Measurements from ENCODE around the gene MARS2. TPM values are rescaled to one million over a fixed set of nuclear protein-coding genes. Genes with fewer than 3 reads are reported as not detected.
"Not testable (repeated sequence)": the region's sequence is repeated elsewhere in the genome, so short reads cannot be mapped to it uniquely, and the experiment has no call there.

Gene MARS2
- total and polyA plus RNA-seq, 2 donors (not counting 1 experiment from before 2014, with no cell fraction given), result 1.5 to 3.3 TPM

GRCh38 chr2:197708331-197708730 is 3.2 kb downstream of the MARS2 start:
- TF ChIP-seq CTCF (conservative IDR thresholded peaks at IDR 0.05 in 1 of 2, IDR thresholded peaks at IDR 0.05 in 1 of 2; ENCODE audit: low read depth in 1 of 2, low read length in 2 of 2), result no peak
- TF ChIP-seq EZH2 (IDR thresholded peaks at IDR 0.05; ENCODE audit: low read length, missing control alignments), result no peak
- DNase-seq (ENCODE audit: low read depth in 2 of 2), result peak; percentile 40 to 74
- Histone ChIP-seq H4K20me1 (ENCODE audit: control insufficient read depth, extremely low read depth, insufficient read depth, low read length) (no peaks in the 10 kb centered on the region), H3K4me3 (replicated peaks in 1 of 4; ENCODE audit: control extremely low read depth in 1 of 4, insufficient read depth in 1 of 4, low read depth in 3 of 4, low read length in 4 of 4) (peak overlapping the region in 3 of 4 experiments; percentile 31 to 92 (median 74)), H3K36me3 (ENCODE audit: control insufficient read depth, insufficient read depth, low read length) (no peaks in the 10 kb centered on the region), H3K27me3 (ENCODE audit: control insufficient read depth, insufficient read depth, low read length) (no peaks in the 10 kb centered on the region), H3K9ac (ENCODE audit: insufficient read depth, low read length) (no peak overlapping the region), H3K4me2 (ENCODE audit: extremely low read depth, insufficient read depth, low read length) (peak overlapping the region; percentile 98), H2AFZ (ENCODE audit: low read length) (no peak overlapping the region), H3K4me1 (ENCODE audit: control insufficient read depth, extremely low read depth, insufficient read depth, low read length) (peaks cover 8% of the 10 kb centered on the region), H3K9me3 (ENCODE audit: control insufficient read depth, insufficient read depth, low read depth, low read length) (no peaks in the 10 kb centered on the region), H3K79me2 (ENCODE audit: control insufficient read depth, insufficient read depth, low read length) (peaks cover 35% of the 10 kb centered on the region), H3K27ac (ENCODE audit: insufficient read depth, low read length) (no peak overlapping the region)

- not testable (repeated sequence) for H3K4me3 ChIP-seq (replicated peaks in 1 of 4; ENCODE audit: control extremely low read depth in 1 of 4, insufficient read depth in 1 of 4, low read depth in 3 of 4, low read length in 4 of 4); H3K27ac ChIP-seq (ENCODE audit: insufficient read depth, low read length); H3K9me3 ChIP-seq (ENCODE audit: control insufficient read depth, insufficient read depth, low read depth, low read length); H3K4me2 ChIP-seq (ENCODE audit: extremely low read depth, insufficient read depth, low read length); H3K27me3 ChIP-seq (ENCODE audit: control insufficient read depth, insufficient read depth, low read length); DNase-seq (ENCODE audit: low read depth in 2 of 2); H2AFZ ChIP-seq (ENCODE audit: low read length); H3K36me3 ChIP-seq (ENCODE audit: control insufficient read depth, insufficient read depth, low read length); H4K20me1 ChIP-seq (ENCODE audit: control insufficient read depth, extremely low read depth, insufficient read depth, low read length); H3K9ac ChIP-seq (ENCODE audit: insufficient read depth, low read length); H3K4me1 ChIP-seq (ENCODE audit: control insufficient read depth, extremely low read depth, insufficient read depth, low read length)
- H3K79me2 ChIP-seq (ENCODE audit: control insufficient read depth, insufficient read depth, low read length), result peaks cover 35% of the 10 kb centered on the region
Observed at GRCh38 chr2:197709140-197709539, 4.0 kb downstream of the MARS2 start.

- H3K9ac ChIP-seq (ENCODE audit: insufficient read depth, low read length), result no peak overlapping the region
- TF ChIP-seq EZH2 (IDR thresholded peaks at IDR 0.05; ENCODE audit: low read length, missing control alignments) (no peak), CTCF (conservative IDR thresholded peaks at IDR 0.05 in 1 of 2, IDR thresholded peaks at IDR 0.05 in 1 of 2; ENCODE audit: low read depth in 1 of 2, low read length in 2 of 2) (no peak)
- no peaks in the 10 kb centered on the region for H3K36me3 ChIP-seq (ENCODE audit: control insufficient read depth, insufficient read depth, low read length)
- no peaks in the 10 kb centered on the region for H3K9me3 ChIP-seq (ENCODE audit: control insufficient read depth, insufficient read depth, low read depth, low read length)
- H3K27ac ChIP-seq (ENCODE audit: insufficient read depth, low read length), result no peak overlapping the region
- no peak overlapping the region for H2AFZ ChIP-seq (ENCODE audit: low read length)
- DNase-seq (ENCODE audit: low read depth in 2 of 2), result no peak
- H3K79me2 ChIP-seq (ENCODE audit: control insufficient read depth, insufficient read depth, low read length), result peaks cover 33% of the 10 kb centered on the region
- H4K20me1 ChIP-seq (ENCODE audit: control insufficient read depth, extremely low read depth, insufficient read depth, low read length), result no peaks in the 10 kb centered on the region
- no peaks in the 10 kb centered on the region for H3K27me3 ChIP-seq (ENCODE audit: control insufficient read depth, insufficient read depth, low read length)
- no peak overlapping the region for H3K4me2 ChIP-seq (ENCODE audit: extremely low read depth, insufficient read depth, low read length)
- H3K4me1 ChIP-seq (ENCODE audit: control insufficient read depth, extremely low read depth, insufficient read depth, low read length), result peaks cover 6% of the 10 kb centered on the region
- no peak overlapping the region for H3K4me3 ChIP-seq (replicated peaks in 1 of 4; ENCODE audit: control extremely low read depth in 1 of 4, insufficient read depth in 1 of 4, low read depth in 3 of 4, low read length in 4 of 4)
Observed at GRCh38 chr2:197710424-197711042, 5.4 kb downstream of the MARS2 start.

Measured in fibroblast of lung (primary cell).